Raji (cell line): ENCODE data around the gene SLC2A2.

Source experiments
- POLR2A ChIP-seq: IDR thresholded peaks from 2 replicates; pipeline ENCODE4 v1.6.1; 2011; ENCODE audit warnings: low read depth, low read length, control low read depth; ENCODE audit not compliant: insufficient read depth

The SLC2A2 gene

DNA sequence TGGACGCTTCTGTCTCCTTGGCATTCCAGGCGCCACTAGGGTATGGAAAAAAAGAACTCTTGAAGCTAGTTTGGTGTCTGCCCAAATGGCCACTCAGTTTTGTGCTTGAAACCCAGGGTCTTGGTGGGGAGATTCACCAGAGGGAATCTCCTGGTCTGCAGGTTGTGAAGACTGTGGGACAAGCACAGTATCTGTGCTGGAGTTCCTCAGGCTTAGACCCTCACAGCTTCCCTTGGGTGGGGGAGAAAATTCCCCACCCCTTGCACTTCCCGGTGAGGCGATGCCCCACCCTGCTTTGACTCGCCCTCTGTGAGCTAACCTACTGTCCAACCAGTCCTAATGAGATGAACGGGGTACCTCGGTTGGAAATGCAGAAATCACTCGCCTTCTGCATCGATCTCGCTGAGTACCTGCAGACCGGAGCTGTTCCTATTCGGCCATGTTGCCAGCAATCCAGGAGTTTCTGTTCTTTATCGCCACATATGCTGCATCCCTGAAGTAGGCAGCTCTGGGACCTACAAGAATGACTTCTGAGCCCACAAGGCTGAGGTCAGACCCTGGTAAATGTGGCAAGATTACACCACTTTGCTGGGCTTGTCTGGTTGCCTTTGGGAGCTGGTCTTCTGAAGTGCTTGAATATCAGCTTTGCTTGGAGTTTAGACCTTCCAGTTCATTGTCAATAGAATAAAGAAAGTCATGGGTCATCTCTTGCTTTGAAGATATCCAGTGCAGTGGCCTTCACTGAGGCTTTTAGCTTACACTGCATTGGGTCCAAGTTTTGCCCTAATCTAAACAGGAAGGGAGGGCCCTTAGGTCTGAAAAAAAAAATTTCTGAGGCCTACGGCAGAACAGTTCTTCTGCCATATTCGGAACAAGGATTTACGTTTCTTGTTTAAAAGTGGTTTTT lies 51.0 kb downstream of the SLC2A2 start:
- TF ChIP-seq POLR2A = no peak

DNA sequence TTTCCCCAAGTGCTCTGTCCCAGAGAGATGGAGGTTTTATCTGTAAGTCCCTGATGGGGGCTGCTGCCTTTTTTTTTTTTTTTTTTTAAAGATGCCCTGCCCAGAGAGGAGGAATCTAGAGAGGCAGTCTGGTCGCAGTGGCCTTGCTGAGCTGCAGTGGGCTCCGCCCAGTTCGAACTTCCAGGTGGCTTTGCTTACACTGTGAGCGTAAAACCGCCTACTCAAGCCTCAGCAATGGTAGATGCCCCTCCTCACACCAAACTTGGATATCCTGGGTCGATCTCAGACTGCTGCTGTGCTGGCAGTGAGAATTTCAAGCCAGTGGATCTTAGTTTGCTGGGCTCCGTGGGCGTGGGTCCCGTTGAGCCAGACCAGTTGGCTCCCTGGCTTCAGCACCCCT lies 51.6 kb downstream of the SLC2A2 start:
- TF ChIP-seq POLR2A = no peak

DNA sequence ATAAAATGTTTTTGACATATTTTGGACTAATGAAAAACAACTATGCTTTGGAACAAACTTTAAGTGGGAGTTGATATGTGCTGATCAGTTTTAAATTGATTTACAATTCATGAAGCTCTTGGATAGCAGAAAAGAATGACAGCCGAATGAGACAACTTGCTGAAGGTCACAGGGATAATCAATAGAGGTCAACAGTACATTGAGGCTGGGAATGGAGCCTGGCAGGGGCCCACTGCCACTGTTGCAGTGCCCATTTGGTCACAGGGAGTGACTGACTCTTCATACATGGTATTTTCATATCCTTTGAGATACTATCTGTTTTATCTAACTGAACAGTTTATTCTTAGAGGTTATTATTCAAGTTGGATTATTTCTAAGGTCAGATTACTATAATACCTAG lies 59.4 kb downstream of the SLC2A2 start:
- TF ChIP-seq POLR2A = no peak

DNA sequence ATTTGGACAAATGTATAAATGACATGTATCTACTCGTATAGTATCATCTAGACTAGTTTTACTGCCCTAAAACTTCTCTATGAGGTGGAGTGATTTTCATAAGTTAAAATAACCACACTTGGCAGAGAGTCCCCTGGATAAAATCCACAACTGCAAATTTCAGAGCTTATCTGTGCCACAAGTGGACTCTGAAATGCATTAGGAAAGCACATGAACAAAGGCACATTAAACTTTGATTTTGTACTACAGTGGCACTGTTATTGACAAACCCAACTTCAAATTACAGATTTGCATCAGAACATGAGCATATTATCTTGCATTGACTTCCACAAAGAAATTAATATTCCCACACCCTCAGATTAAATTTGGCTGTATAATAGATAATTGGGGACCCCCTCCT lies 60.0 kb downstream of the SLC2A2 start:
- TF ChIP-seq POLR2A = no peak

DNA sequence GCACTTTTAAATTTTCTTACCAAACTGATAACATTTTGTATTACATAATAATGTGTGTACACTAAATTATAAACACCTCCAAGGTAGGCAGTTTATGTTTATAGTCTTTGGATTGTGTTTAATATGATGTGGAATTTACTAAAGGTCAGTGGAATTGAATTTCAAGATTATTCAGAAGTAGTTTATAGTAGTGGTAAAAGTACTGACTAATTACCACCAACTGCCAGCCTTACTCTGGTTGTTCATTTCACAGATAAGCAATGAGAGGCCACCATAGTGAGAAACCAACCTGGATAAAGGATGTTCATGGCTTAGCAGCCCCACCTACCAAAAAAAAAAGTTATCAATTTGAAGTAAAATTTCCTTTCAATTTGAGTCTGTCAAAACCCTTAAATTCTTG lies 64.1 kb downstream of the SLC2A2 start:
- TF ChIP-seq POLR2A = no peak

DNA sequence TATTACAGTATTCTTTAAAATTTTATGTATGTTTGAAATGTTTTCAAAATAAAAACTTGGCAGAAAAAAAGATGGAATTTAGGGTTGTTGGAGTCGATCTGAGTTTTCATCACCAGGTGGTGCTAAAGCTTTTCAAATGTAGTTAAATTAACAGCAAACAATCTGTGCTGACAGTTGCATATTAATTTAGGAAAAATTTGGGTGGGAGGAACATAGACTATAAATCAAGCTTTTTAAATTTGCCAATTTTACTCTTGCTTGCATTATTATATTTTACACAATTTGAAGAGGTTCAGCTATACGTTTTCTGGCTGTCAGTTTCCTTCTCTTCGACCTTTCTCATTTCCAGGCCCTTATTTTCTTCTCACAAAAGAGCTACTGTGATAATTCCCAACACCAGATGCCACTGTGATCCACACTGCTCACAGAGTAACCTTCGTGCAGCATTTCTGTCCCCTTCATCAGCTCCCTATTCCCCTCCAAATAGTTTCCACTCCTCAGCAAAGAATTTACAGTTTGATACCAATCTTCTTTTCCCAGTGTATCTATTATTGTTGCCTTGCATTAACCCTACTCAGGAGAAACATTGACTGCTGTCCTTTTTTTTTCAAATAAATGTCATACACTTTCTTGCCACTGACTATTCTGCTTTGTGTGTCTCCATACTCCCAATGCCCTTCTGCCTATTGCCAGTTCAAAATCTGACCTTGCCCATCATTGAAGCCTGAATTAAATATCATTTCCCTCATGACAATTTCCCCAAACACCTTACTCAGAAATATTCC lies 64.7 kb downstream of the SLC2A2 start:
- no peak for TF ChIP-seq POLR2A

DNA sequence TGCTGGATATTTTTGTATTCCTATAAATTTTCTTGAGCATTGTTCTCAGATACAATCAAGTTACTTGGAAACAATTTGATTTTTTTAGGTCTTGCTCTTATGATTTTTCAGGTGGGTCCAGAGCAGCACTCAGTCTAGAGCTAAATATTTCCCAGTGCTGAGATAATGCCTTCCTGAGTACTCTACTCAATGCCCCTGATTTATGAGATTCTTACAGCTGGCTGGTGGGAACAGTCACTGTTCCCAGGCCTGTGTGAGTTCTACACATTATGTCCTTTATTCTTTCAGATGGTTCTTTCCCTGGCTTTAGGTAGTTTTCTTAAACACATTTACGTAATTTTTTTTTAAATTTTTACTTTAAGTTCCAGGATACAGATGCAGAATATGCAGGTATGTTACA lies 67.1 kb downstream of the SLC2A2 start:
- no peak for TF ChIP-seq POLR2A

DNA sequence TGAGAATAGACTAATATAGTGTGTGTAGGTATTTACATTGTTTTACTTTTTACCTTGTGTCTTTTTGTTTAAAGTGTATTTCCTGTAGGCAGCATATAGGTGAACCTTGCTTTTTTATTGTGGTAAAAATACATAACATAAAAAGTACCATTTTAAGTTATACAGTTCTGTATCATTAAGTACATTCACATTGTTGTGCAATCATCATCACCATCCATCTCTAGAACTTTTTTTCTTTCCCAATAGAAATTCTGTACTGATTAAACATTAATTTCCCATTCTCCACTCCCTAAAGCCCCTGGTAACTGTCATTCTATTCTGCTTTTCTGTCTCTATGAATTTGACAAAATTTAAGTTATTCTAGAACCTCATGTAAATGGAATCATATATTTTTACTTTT lies 69.9 kb downstream of the SLC2A2 start:
- no peak for TF ChIP-seq POLR2A

DNA sequence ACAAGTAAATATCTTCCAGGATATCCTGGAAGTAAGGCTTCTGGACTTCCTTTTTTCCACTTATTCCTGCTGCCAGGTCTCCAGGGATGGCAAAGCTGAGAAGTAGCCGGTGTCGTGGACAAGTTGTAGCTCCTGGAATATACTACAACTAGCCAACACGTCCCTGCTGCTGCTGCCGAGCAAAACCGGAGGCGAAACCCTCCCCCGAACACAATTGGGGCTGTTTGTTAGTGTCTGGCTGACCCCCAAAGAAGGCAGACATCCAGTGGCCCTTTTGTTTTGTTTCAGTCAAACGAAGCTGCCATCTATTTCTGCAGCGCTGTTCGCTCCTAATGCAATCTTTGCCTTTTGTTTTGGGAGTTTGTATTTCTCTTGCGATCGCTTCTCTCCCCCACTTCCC lies 72.8 kb downstream of the SLC2A2 start:
- no peak for TF ChIP-seq POLR2A

DNA sequence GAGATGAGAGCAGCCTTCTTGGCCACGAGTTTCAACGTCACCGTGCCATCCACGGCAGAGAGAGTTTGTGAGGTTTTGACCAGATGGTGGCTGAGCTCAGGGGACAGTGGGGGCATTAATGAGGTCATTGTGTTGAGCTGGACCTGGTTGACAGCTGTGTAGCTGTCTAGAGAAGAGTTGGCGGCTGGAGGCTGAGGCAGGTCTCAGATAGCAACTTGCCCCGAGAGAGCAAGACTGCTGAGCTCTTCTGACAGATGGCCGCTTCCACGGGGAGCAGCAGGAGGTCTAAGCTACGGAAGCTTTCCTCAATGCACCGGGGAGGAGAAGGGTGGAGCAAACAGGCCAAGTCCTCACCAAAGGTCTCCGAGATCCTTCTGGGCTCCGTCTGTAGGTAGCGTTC lies 73.3 kb downstream of the SLC2A2 start:
- no peak for TF ChIP-seq POLR2A

DNA sequence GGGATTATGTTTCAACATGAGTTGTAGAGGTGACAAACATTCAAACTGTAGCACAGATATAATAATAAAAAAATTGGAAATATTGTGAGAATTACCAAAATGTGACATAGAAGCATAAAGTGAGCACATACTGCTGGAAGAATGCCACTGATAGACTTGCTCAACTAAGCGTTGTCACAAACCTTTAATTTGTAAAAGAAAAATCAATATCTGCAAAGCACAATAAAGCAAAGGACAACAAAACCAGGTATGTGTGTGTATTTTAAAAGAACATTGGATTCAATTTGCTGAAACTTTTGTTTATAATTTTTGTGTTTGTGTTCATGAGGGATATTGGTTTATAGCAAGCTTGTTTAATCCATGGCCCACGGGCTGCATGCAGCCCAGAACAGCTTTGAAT lies 77.3 kb downstream of the SLC2A2 start:
- TF ChIP-seq POLR2A = no peak

DNA sequence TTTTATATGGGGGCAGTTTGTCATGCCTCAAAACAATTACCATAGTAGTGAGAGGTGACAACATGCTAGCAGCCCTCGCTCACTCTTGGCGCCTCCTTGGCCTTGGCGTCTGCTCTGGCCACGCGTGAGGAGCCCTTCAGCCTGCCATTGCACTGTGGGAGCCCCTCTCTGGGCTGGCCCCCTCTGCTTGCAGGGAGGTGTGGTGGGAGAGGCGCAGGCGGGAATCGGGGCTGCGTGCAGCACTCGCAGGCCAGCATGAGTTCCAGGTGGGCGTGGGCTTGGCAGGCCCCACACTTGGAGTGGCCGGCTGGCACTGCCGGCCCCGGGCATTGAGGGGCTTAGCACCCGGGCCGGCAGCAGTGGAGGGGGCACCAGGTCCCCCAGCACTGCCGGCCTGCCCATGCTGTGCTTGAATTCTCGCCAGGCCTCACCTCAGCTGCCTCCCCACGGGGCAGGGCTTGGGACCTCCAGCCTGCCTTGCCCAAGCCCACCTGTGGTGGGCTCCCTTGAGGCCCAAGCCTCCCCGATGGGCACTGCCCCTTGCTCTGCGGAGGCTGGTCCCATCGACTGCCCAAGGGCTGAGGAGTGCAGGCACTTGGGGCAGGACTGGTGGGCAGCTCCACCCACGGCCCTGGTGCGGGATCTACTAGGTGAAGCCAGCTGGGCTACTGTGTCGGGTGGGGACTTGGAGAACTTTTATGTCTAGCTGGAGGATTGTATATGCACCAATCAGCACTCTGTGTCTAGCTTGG lies 79.3 kb downstream of the SLC2A2 start:
- TF ChIP-seq POLR2A = no peak
